MM.1S (cell line): Measurements from ENCODE around the gene RGS6.

Experiments
- CTCF ChIP-seq: fragments of 300-600 bp; sonication (generic); IDR thresholded peaks from 2 replicates; pipeline ENCODE4 v1.5.1; 2016; ENCODE audit warnings: antibody characterized with exemption, low read length, mixed read lengths
- EZH2 ChIP-seq: fragments of 300-600 bp; sonication (generic); optimal IDR thresholded peaks from 2 replicates; pipeline ENCODE3; 2017; ENCODE audit warnings: low read depth, mild to moderate bottlenecking, antibody characterized with exemption, low read length, mixed read lengths
- EZH2phosphoT487 ChIP-seq: fragments of 300-600 bp; sonication (generic); IDR thresholded peaks from 2 replicates; pipeline ENCODE4 v1.6.1; 2018; ENCODE audit warnings: antibody characterized with exemption, low read length

GRCh38 chr14:72120315-72120714 lies 188.1 kb downstream of the RGS6 start:
- TF ChIP-seq CTCF (no peak), EZH2 (no peak), EZH2phosphoT487 (no peak)
